IMR-90 (cell line): ENCODE measurements around the gene DAPK1.

ENCODE experiments used
- RCOR1 ChIP-seq: IDR thresholded peaks from 2 replicates; pipeline ENCODE4 v1.6.1; 2012; ENCODE audit warnings: mild to moderate bottlenecking, low read length, improper control_type of control experiment; ENCODE audit not compliant: insufficient replicate concordance
- SMC3 ChIP-seq: fragments of 150-350 bp; IDR thresholded peaks from 2 replicates; pipeline ENCODE4 v1.6.1; 2016; ENCODE audit warnings: low read depth, mild to moderate bottlenecking, antibody characterized with exemption, low read length, moderate library complexity
- TF ChIP-seq, protein P1 (sequence below): conservative IDR thresholded peaks from 2 replicates; pipeline ENCODE4 v1.5.1; 2012; ENCODE audit warnings: mild to moderate bottlenecking, low read depth, low read length, improper control_type of control experiment

- TF ChIP-seq, protein P1, sequence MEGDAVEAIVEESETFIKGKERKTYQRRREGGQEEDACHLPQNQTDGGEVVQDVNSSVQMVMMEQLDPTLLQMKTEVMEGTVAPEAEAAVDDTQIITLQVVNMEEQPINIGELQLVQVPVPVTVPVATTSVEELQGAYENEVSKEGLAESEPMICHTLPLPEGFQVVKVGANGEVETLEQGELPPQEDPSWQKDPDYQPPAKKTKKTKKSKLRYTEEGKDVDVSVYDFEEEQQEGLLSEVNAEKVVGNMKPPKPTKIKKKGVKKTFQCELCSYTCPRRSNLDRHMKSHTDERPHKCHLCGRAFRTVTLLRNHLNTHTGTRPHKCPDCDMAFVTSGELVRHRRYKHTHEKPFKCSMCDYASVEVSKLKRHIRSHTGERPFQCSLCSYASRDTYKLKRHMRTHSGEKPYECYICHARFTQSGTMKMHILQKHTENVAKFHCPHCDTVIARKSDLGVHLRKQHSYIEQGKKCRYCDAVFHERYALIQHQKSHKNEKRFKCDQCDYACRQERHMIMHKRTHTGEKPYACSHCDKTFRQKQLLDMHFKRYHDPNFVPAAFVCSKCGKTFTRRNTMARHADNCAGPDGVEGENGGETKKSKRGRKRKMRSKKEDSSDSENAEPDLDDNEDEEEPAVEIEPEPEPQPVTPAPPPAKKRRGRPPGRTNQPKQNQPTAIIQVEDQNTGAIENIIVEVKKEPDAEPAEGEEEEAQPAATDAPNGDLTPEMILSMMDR, result no peak
- TF ChIP-seq RCOR1 (no peak), SMC3 (no peak)
These were observed 179.5 kb downstream of the DAPK1 start for GRCh38 chr9:87676976-87677775.
